Kidney (tissue), 14 donors: ENCODE data around the gene C1R. TPM values are rescaled to one million over a fixed set of nuclear protein-coding genes. Genes with fewer than 3 reads are reported as not detected.

Experiments used
- DNase-seq, 5 donors: peaks; one replicate each; pipeline ENCODE4 v3.0.0-alpha.2; 2013 to 2020
- FAIRE-seq: peaks from 2 replicates; lab custom pipeline; 2012; peaks lifted over from hg19 to GRCh38; lab: Jason Lieb, UNC
- H3K27ac ChIP-seq, 2 donors: one replicate each; pipeline ENCODE4 v1.7.0; 2013; ENCODE audit warnings: low read depth in 2 of 2, low read length in 2 of 2, inconsistent platforms in 1 of 2
- H3K27me3 ChIP-seq: one replicate; pipeline ENCODE4 v1.7.1; 2013; ENCODE audit warnings: low read length, inconsistent platforms; ENCODE audit not compliant: control insufficient read depth, insufficient read depth
- H3K36me3 ChIP-seq, 3 donors: one replicate each; pipeline versions ENCODE4 v1.7.0 to v1.7.1; 2013; ENCODE audit warnings: low read length in 3 of 3, control low read depth in 1 of 3, inconsistent platforms in 1 of 3; ENCODE audit not compliant: insufficient read depth in 3 of 3, control insufficient read depth in 2 of 3
- H3K4me1 ChIP-seq, 3 donors: one replicate each; pipeline versions ENCODE4 v1.7.0 to v1.7.1; 2013; ENCODE audit warnings: low read length in 3 of 3, inconsistent platforms in 1 of 3, low read depth in 1 of 3; ENCODE audit not compliant: control insufficient read depth in 2 of 3, insufficient read depth in 2 of 3
- H3K4me3 ChIP-seq, 3 donors: one replicate each; pipeline versions ENCODE4 v1.7.0 to v1.8.1; 2013; ENCODE audit warnings: low read length in 3 of 3, control low read depth in 1 of 3, inconsistent platforms in 1 of 3
- H3K9ac ChIP-seq, 3 donors: one replicate each; pipeline versions ENCODE4 v1.7.0 to v1.7.1; 2013; ENCODE audit warnings: low read length in 3 of 3, control low read depth in 1 of 3, inconsistent platforms in 1 of 3
- H3K9me3 ChIP-seq, 3 donors: one replicate each; pipeline versions ENCODE4 v1.7.0 to v1.7.1; 2013; ENCODE audit warnings: low read length in 3 of 3, control low read depth in 1 of 3, inconsistent platforms in 1 of 3; ENCODE audit not compliant: control insufficient read depth in 2 of 3, insufficient read depth in 1 of 3
- intact Hi-C: fragments of 100-400 bp; cut with DNase I; formaldehyde crosslinking; loops from one replicate; pipeline ENCODE4 v1.11.1; 2022
- polyA plus RNA-seq: library from polyadenylated mRNA; stranded (reverse); fragments of 350-450 nt; fragmentation: Illumina TruSeq; extraction: RNeasy Lipid Tissue Mini Kit (QIAGEN cat#74804); gene quantifications from one replicate; pipeline ENCODE4 v1.2.3, GENCODE V29; 2014; ENCODE audit warnings: low read depth, low replicate concordance; ENCODE audit not compliant: insufficient read depth
- total RNA-seq: library from RNA; stranded (reverse); fragmentation: NEBNext Ultra II Directional; extraction: Animal tissue kit (Norgen Biotek cat#: 25700); gene quantifications from one replicate; pipeline ENCODE4 v1.2.1, GENCODE V29; 2021
- TF ChIP-seq, protein P1 (sequence below): IDR thresholded peaks from 3 replicates; pipeline ENCODE4 v1.5.1; 2012; ENCODE audit warnings: mild to moderate bottlenecking, moderate library complexity, borderline replicate concordance; ENCODE audit not compliant: insufficient read depth; ENCODE audit errors: extremely low read depth
- donor health status: control.
- donor health status: control.
- donor health status: control.
- donor health status: control.
- donor health status: control.
- donor health status: DM: yes; HTN: yes; CAD: no.
- donor health status: Normal renal cell carcinoma (clear cell type).

C1R gene
- total and polyA plus RNA-seq, 2 donors from 2014 or later, result 183 to 514 TPM

GRCh38 chr12:7047306-7047705, 44.9 kb downstream of the C1R start:
- FAIRE-seq, result no peak
- peak in 1 of 5 donors; percentile 14 for DNase-seq
- intact Hi-C loops, result no loop called here
- Histone ChIP-seq H3K4me1 (peaks cover 0 to 2% (median 0%) of the 10 kb centered on the region in 3 donors), H3K4me3 (no peak overlapping the region), H3K9ac (no peak overlapping the region), H3K9me3 (no peaks in the 10 kb centered on the region), H3K27me3 (no peaks in the 10 kb centered on the region), H3K27ac (no peak overlapping the region), H3K36me3 (no peaks in the 10 kb centered on the region)
- TF ChIP-seq, protein P1, sequence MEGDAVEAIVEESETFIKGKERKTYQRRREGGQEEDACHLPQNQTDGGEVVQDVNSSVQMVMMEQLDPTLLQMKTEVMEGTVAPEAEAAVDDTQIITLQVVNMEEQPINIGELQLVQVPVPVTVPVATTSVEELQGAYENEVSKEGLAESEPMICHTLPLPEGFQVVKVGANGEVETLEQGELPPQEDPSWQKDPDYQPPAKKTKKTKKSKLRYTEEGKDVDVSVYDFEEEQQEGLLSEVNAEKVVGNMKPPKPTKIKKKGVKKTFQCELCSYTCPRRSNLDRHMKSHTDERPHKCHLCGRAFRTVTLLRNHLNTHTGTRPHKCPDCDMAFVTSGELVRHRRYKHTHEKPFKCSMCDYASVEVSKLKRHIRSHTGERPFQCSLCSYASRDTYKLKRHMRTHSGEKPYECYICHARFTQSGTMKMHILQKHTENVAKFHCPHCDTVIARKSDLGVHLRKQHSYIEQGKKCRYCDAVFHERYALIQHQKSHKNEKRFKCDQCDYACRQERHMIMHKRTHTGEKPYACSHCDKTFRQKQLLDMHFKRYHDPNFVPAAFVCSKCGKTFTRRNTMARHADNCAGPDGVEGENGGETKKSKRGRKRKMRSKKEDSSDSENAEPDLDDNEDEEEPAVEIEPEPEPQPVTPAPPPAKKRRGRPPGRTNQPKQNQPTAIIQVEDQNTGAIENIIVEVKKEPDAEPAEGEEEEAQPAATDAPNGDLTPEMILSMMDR, result no peak

GRCh38 chr12:7046383-7047105, 45.7 kb downstream of the C1R start:
- FAIRE-seq, result no peak
- no peaks in the 10 kb centered on the region for H3K36me3 ChIP-seq
- no peaks in the 10 kb centered on the region for H3K27me3 ChIP-seq

GRCh38 chr12:7045913-7046312, 46.3 kb downstream of the C1R start:
- no peak for DNase-seq
- TF ChIP-seq, protein P1, result no peak
- FAIRE-seq, result no peak
- H3K9ac ChIP-seq, result no peak overlapping the region
- H3K4me3 ChIP-seq, result no peak overlapping the region
- peaks cover 0 to 2% (median 0%) of the 10 kb centered on the region in 3 donors for H3K4me1 ChIP-seq
- no peaks in the 10 kb centered on the region for H3K9me3 ChIP-seq
- H3K27me3 ChIP-seq, result no peaks in the 10 kb centered on the region
- intact Hi-C loops, result no loop called here
- H3K36me3 ChIP-seq, result no peaks in the 10 kb centered on the region
- H3K27ac ChIP-seq, result no peak overlapping the region

More at GRCh38 chr12:7046383-7047105, 45.7 kb downstream of the C1R start:
- no peak for DNase-seq
- Histone ChIP-seq H3K27ac (no peak overlapping the region), H3K4me3 (no peak overlapping the region), H3K9ac (no peak overlapping the region), H3K4me1 (peaks cover 0 to 2% (median 0%) of the 10 kb centered on the region in 3 donors), H3K9me3 (no peaks in the 10 kb centered on the region)
- intact Hi-C loops, result no loop called here
- TF ChIP-seq, protein P1, result no peak
